Measurements from ENCODE around the gene CHST11.

- TF ChIP-seq CTCF (conservative IDR thresholded peaks at IDR 0.05 in 1 of 2, IDR thresholded peaks at IDR 0.05 in 1 of 2; ENCODE audit: extremely low read depth in 1 of 2, insufficient read depth in 1 of 2, low read depth in 1 of 2, low read length in 2 of 2), result no peak
- TF ChIP-seq EZH2 (IDR thresholded peaks at IDR 0.05; ENCODE audit: borderline replicate concordance, low read length), result no peak
Measured at GRCh38 chr12:104704224-104704779, 247.6 kb downstream of the CHST11 start.
